Stimulated activated CD4-positive, alpha-beta T cell treated with anti-CD3 and anti-CD28 coated beads, TNF-alpha, amount 100 ng/mL, for 4 hours (primary cell): ENCODE results near the gene OR10Z1.

ENCODE experiments used
- DNase-seq, 3 experiments: peaks; one replicate each; pipeline ENCODE4 v3.0.0-alpha.2; 2020; ENCODE audit warnings: low read depth in 3 of 3

OR10Z1 gene, protein sequence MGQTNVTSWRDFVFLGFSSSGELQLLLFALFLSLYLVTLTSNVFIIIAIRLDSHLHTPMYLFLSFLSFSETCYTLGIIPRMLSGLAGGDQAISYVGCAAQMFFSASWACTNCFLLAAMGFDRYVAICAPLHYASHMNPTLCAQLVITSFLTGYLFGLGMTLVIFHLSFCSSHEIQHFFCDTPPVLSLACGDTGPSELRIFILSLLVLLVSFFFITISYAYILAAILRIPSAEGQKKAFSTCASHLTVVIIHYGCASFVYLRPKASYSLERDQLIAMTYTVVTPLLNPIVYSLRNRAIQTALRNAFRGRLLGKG

DNA sequence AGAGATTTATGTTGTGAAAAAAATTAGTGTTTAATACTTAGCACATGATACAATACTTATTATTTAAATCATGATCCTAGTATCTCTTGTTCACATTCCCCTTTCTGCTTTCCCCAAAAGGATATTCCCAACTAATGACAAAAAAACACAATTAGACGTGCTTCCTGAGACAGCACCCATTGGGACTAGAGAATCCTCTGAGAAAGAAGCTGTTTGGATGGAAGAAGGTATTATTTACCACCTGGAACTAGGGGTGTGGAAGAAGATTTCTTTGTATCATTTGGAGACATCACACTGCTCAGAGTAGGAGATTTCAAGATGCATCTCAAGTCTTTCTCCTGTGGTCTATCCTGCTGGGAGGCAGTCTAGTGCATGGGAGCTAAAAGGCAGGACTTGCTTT is at the start of gene OR10Z1:
TSS of gene OR10Z1 (plus strand) at position 301 of the 400 bp plus-strand sequence. CDS start 1,171 bp downstream, outside the sequence.
- no peak for DNase-seq

DNA sequence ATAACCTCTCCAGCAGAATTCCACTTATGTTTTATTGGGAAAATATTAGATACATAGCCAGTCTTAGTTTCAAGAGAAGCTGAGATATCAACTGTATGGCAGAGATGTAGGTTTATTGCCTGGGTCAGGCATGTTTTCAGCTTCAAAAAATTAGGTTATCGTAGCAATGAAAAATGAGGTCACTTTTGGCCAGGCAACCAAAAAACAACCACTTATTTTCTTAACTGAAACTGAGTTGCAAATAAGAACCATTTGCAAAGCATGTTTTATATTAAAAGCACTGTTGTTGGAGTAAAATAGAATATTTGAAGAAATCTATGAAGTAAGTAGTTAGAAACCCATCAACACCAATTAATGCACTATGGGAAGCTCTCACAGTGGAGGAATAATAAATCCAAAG is 45.4 kb upstream of the OR10Z1 start:
- DNase-seq: no peak

DNA sequence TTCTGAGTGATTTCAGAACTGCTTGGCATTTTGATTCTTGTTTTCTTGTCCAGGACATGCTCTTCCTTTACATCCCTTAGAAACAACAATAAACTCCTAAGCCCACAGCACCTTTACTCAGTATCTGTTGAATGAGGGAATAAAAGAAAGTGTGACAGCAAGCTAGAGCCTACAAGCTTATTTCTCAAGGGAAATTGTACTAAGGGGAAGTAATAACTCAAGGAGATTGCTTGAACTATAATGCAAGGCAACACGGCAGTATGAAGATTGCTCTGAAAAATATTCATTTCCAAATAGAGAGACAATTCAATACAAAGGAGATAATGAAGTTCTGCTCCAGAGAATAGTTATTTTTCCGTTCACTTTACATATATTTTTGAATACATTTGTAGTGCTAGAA is 41.2 kb upstream of the OR10Z1 start:
- no peak for DNase-seq

DNA sequence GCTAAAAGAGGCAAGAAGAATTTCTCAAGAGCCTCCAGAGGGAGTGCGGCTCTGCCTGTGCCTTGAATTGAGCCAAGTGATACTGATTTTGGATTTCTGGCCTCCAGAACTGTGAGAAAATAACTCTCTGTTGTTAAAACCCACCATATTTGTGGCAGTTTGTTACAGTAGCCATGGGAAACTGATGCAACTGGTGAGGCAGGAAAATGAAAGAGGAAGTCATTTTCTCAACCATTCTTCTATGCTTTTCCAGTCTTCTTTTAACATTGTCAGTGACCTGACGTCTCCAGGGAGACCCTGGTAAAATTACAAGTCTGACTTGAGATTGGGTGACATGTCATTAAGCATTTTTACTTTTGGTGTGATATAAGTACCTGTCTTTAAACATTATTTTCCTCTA is 40.5 kb upstream of the OR10Z1 start:
- no peak for DNase-seq

DNA sequence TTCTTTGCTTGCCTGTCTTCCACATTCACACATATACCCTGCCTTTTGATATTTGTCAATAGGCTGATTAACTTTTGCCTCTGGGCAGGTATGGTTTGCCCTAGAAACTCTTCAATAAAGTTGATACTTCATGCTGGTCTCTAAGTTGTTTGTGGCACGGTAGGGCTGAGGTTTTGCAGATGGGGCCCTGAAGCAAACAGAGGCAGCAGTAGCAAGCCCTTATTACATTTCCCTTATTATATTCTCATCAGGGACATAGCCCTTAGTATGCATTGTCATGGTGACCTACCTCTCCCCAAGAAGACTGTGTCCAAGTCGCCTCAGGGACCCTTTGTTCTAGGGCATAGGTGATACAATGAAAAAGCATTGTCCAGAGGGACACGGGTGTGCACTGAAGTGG is 34.6 kb upstream of the OR10Z1 start, which contains the start of gene OR6P1:
TSS of gene OR6P1 (minus strand) at position 101 of the 400 bp plus-strand sequence. CDS start 6,976 bp downstream, outside the sequence.
- no peak for DNase-seq

DNA sequence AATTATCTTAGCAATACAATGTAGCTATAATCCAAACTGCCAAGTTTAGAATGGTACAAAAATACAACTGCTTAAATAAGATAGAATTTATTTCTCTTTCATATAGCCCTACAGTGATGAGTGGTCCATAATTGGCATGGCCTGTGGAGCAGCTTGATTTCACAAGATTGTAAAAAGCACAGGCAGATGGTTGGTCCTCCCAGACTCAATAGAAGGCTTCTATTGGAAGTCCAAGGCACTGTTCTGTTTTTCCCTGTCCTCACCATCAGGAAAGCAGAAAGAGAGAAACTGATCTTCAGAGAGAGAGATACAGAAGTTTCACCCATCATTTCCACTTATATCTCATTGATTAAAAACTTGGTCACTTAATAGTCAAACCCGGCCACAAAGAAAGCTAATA is 32.8 kb upstream of the OR10Z1 start:
- no peak for DNase-seq

DNA sequence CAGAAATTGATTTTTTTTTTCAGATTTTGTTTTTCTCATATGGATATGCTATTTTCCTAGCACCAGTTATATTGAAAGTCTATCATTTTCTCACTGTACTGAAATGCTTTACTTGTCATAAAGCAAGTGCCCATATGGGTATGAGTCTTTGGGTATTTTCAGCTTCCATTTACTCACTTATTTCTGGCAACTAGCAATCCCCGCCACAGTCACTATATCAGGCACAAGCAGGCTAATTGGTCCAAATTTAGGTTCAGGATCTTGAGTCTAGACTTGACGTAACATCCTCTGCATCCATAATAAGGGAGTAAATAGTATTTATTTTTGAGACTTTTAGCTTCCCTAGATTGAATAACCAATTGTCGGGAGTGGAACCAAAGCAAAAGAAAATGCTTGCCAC is 27.5 kb upstream of the OR10Z1 start:
- no peak for DNase-seq

DNA sequence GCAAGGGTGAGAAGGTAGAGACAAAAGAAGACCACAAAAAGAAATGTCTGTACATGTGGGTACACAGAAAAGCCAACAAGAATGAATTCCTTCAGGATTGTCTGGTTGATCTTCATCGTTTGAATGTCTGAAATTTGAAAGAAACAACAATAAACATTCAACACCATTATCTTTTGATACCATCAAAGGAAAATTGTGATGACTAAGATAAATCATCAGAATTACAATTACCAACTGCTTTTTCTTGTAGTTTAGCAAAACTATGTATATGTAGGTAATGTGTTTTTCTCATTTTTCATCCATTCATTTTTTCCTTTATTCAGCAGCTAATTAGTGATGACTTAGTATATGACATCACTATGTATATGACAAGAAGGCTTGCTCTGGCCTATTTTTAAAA is 25.3 kb upstream of the OR10Z1 start, which contains the start of gene OR10X1:
TSS of gene OR10X1 (minus strand) at position 167 of the 400 bp plus-strand sequence. CDS start at position 167, 0 bp downstream.
- DNase-seq: no peak

DNA sequence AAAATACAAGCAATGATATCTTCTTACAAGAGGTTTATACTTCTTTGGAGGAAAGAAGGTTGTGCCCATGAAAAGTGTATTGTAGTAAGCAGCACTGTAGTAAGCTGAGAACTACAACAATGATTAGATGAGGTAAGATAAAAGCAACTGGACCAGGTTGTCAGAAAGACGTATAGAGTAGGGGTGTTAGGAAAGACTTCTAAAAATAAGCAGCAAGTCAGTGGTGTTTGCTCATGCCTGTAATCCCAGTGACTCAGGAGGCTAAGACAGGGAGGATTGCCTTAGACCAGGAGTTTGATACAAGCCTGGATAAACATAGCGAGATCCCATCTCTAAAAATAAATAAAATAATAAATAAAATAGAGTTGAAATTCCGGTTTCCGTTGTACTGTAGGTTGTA is 21.1 kb upstream of the OR10Z1 start:
- no peak for DNase-seq

DNA sequence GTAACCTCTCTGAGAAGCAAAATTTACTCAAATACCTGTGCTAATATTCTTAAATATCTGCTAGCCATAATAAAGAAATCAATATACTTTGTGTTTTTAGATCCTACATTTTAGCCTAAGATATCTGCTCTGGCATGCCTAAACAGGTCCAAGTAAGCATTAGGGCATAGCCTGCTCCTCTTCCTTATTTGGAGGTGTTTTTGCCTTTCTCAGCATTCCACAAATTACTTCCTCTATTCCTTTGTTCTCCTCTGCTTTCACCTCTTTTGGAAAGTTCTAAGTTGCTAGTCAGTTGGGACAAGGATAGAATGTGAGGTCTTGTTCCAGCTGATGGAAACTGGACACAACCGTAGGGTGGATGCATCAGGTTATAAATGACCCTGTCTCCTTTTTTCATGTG is 18.1 kb upstream of the OR10Z1 start:
- no peak for DNase-seq

DNA sequence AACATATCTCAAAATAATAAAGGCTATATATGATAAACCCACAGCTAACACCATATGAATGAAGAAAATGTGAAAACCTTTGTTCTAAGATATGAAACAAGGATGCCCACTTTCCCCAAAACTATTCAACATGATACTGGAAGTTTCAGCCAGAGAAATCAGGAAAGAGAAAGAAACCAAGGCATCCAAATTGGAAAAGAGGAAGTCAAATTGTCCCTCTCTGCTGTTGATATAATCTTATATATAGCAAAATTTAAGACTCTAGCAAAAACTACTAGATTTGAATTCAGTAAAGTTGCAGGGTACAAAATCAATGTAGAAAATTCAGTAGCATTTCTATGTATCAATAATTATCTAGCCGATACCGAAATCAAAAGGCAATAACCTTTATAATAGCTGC is 4.3 kb upstream of the OR10Z1 start:
- no peak for DNase-seq

DNA sequence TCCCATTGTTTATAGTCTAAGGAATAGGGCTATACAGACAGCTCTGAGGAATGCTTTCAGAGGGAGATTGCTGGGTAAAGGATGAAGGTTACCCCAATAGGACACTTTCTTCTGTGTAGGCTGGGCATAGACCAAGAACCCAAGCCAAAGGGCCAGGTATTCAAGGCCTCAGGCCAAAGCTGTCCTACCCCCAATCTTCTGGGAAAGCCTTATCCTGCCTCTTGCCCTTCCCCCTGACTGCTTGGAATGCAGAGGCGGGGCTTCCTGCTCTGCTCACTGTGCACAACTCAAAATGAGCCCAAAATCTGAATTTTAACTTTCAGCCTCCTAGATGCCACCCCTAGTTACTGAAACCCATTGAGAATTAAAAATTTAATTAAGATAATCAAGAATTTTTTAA is 2.2 kb downstream of the OR10Z1 start:
- DNase-seq: no peak

DNA sequence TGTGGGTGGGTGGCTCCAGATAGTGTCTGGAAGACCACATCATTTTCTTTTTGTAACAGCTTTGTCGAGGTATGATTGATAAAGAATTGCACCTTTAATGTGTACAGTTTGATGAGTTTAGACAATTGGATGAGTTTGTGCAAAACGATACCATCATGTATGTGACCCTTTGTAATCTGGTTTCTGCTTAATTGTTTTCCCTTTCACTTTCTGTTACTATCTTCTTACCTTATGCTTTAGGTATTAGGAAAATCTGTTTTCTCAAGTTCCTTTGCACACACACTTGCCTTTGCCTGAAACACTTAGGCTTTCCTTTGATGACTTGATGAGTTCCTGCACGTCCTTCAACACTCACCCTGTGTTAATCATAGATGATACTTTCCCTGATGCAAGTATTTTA is 6.8 kb downstream of the OR10Z1 start:
- no peak for DNase-seq

DNA sequence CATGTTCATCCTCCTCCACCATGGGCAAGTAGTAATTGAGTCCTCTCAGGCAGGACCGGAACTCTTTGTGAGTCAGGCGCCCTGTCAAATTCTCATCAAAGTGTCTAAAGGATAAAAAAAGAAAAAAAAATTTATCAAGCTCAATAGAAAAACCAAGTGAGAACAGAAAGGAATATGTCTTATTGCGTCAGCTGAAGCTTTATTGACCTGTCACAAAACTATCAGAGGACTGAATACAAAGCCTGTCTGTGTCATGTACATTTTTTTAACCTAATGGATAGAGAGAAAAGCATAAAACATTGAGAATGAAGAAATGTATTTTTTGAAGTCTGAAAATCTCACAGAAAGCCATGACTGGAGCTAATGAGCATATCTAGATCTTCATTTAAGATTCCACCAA is 8.7 kb downstream of the OR10Z1 start:
- DNase-seq: no peak

DNA sequence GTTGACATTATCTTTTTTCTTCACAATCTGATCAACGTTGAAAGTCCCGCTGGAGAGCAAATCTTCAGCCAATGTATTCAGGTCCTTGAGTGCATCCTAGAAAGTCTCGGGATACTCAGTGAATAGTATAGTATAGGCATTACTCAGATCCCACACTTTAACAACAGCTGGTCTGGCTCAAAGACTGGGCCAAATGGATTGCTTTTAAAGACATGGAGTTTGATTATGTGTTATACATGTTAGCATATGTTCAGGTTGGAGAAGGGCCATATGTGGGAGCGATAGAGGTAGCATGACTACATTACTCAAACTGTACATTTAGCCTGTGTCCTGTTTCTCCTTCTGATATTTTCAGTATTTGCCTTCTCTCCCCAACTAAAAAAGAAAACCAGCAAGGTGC is 33.1 kb downstream of the OR10Z1 start:
- DNase-seq: no peak

DNA sequence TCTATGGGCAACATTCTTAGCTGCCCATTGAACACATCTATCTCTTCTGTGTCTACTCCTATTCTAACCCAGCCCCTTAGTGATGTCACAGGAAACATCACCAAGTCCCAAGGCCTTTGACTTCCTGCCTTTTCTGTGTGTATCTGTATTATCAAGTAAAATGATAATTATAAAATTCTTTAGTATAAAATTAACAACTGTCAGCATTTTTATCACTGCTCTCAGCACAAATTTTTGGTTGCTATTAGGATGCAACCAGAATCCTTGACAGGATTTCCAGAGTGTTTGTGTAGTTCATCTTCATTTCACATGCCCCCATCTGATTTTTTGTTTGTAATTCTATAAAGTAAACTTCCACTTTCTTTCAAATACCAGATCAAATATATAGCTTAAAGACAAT is 33.8 kb downstream of the OR10Z1 start:
- DNase-seq: no peak

DNA sequence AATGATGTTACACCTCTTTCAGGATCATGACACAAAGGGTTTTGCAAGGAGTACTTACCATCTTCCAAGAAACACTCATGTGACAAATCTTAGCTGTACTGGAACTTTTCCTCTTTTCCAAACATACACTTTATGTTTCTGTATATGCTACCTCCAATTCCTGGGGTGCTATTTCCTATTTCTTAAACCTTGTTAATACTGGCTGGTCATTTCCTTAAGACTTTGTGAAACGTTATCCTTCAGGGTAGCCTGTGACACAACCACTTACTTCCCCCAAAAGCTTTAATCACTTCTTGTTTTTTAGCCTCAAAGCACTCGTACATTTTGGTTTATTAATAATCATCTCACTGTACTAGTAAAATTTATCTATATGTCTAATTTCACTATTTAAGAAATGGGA is 39.4 kb downstream of the OR10Z1 start:
- DNase-seq: no peak

DNA sequence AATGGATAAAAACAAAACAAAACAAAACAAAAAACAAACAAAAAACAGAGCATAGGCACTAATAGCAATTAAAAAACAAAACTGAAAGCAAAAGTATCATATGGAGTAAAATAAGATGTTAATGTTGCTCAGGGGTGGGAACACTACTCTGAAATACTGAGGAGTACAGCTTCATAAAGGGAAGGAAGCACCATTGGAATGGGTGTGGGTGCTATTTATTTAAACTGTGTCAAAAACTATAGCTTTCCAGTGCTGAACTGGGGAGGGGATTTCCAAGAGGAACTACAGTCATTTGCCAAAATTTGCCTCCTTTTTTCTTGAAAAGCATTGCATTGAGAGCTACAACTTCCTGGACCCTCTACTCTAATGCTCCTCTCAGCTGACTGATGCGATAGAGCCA is 41.4 kb downstream of the OR10Z1 start:
- no peak for DNase-seq

DNA sequence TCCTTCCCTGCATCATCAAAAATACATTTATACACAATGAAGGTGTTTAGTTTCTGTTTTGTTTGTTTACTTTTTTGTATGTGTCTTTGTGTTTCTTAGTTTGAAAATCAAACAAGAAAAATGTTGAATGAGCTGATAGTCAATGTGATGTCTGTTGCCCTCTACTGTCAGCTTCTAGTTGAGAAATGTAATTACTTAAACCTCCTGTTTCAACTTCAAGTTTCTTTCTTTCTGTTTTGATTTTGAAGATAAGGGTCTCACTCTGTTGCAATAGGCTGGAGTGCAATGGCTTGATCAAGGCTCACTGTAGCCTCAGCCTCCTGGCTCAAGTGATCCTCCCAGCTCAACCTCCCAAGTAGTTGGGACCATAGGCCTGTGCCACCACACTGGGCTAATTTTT is 44.0 kb downstream of the OR10Z1 start:
- DNase-seq: no peak

DNA sequence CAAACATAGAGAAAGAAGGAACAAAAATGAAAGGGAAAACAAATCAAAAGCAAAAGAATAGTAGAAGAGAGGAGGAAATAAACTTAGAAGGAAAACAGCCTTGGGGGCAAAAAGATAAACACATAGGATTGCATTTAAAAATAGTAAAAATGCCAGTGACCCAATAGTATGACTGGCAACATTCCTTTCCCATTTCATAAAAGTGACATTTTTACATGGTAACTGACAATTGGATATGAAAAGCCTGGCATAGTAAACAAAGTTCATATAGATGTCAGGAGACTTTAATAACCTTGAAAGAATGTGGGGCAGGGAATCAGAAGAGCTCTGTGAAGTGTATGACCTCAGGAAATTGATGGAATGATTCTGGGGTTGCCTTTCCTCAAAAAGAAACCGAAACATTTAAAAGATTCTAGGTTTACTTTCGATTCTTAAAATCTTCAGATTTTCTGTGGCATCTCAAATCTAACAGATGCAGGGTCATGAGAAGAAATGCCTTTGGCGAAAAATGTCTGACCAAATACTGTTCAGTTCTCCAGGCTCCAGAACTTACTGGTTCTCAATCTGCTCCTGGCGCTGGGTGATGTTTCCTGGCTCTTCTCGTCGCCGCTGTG is 47.8 kb downstream of the OR10Z1 start:
- DNase-seq: no peak

DNA sequence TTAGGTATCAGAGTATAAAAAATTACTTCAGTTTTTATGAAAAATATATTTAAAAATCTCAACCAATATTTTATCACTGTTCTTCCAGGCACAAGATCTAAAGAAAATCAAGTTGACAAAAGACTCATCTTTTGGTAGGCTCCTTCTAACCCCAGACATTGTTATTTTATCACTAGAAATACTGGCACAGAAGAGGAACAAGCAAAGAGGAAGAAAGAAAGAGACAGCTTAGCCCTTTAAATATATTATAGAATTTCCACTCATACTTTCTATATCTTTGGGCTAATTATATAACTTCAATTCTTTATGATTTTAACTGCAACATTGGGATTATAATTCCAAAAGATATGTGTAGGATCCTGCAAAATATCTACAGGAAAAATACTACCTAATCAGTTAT is 49.0 kb downstream of the OR10Z1 start:
- no peak for DNase-seq

DNA sequence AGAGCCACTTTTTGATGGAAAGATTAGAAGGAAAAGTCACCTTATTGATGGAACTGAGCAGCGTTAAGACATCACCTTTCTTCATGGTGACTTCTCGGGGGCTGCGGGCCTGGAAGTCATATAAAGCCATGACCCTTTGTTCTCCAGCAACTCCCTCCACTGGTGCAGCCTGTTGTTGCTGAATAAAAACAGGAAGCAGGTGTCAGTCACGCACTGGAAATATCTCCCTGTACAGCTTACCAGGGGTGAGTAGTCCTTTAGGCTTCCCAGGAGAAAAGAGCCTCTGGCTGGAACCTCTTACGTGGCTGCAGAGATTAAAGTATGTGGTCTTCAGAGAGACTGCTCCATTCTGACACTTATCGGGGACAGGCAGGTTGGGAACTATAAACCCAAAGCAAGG is 49.5 kb downstream of the OR10Z1 start:
- no peak for DNase-seq
